T-helper 2 cell treated with Interferon-gamma antibody and Interleukin-4, amounts not matched to agents 100 ng/mL and 5 ng/mL, for 36 hours (primary cell): ENCODE results near the gene SUPT4H1. TPM values are rescaled to one million over a fixed set of nuclear protein-coding genes. Genes with fewer than 3 reads are reported as not detected.

Source experiments
- intact Hi-C: fragments of 100-400 bp; cut with micrococcal nuclease; formaldehyde crosslinking; loops from one replicate; pipeline ENCODE4 v1.15.1; 2023
- total RNA-seq: library from RNA; stranded (reverse); gene quantifications from 2 replicates; pipeline ENCODE4 v1.2.3, GENCODE V29; 2022

Gene SUPT4H1
- total RNA-seq, 1 donor from 2014 or later: 90.0 TPM

GRCh38 chr17:58322581-58323185 is 29.3 kb downstream of the SUPT4H1 start:
- intact Hi-C loops: no loop called here

- intact Hi-C loops: no loop called here
Observed at GRCh38 chr17:58321571-58322525, 30.2 kb downstream of the SUPT4H1 start.

- intact Hi-C loops: no loop called here
Observed at GRCh38 chr17:58320570-58321323, 31.3 kb downstream of the SUPT4H1 start.

- intact Hi-C loops: no loop called here
Observed at GRCh38 chr17:58320163-58320558, 31.8 kb downstream of the SUPT4H1 start.

- intact Hi-C loops: no loop called here
Observed at GRCh38 chr17:58319173-58320162, 32.5 kb downstream of the SUPT4H1 start.

- intact Hi-C loops: no loop called here
Observed at GRCh38 chr17:58318627-58319172, 33.3 kb downstream of the SUPT4H1 start.

GRCh38 chr17:58318065-58318481 is 33.9 kb downstream of the SUPT4H1 start:
- intact Hi-C loops: no loop called here

GRCh38 chr17:58317421-58318064 is 34.5 kb downstream of the SUPT4H1 start:
- intact Hi-C loops: loop anchor here (1.0 to 2.0 kb wide), 4 partner anchors 11 to 130 kb away; partner anchors contain the start of genes RNF43 and TSPOAP1

- intact Hi-C loops: loop anchor here (2.0 kb wide), 1 partner anchor 28 kb away; no protein-coding TSS in a partner anchor
Observed at GRCh38 chr17:58316260-58316960, 35.6 kb downstream of the SUPT4H1 start.

GRCh38 chr17:58315750-58316149 is 36.3 kb downstream of the SUPT4H1 start:
- intact Hi-C loops: loop anchor here (2.0 kb wide), 1 partner anchor 29 kb away; no protein-coding TSS in a partner anchor

- intact Hi-C loops: no loop called here
Observed at GRCh38 chr17:58315281-58315711, 36.7 kb downstream of the SUPT4H1 start.

- intact Hi-C loops: no loop called here
Observed at GRCh38 chr17:58314706-58315015, 37.3 kb downstream of the SUPT4H1 start.

GRCh38 chr17:58313815-58314705 is 37.9 kb downstream of the SUPT4H1 start:
- intact Hi-C loops: no loop called here

GRCh38 chr17:58312829-58313228 is 39.2 kb downstream of the SUPT4H1 start:
- intact Hi-C loops: no loop called here

- intact Hi-C loops: no loop called here
Observed at GRCh38 chr17:58312021-58312630, 39.9 kb downstream of the SUPT4H1 start.

- intact Hi-C loops: no loop called here
Observed at GRCh38 chr17:58311429-58311894, 40.5 kb downstream of the SUPT4H1 start.
